A673 (cell line): ENCODE results near the gene COMMD8. TPM values are rescaled to one million over a fixed set of nuclear protein-coding genes. Genes with fewer than 3 reads are reported as not detected.

Experiments used
- BruUV-seq: library from RNA; stranded (reverse); fragments of 400-500 nt; replicated peaks from 2 replicates; lab custom pipeline; 2021; lab: Mats Ljungman, UMichigan
- CTCF ChIA-PET: fragments of 300-600 bp; sonication (Branson Sonifier 250); formaldehyde crosslinking; loops from one replicate; lab custom pipeline; 2022; ENCODE audit warnings: antibody characterized with exemption; lab: Charles Lee
- POLR2A ChIA-PET: fragments of 300-600 bp; sonication (Branson Sonifier 250); formaldehyde crosslinking; loops from one replicate; lab custom pipeline; 2022; ENCODE audit warnings: antibody characterized with exemption; ENCODE audit not compliant: low non-redundant PET; lab: Charles Lee
- DNase-seq: peaks from one replicate; pipeline ENCODE4 v3.0.0-alpha.2; 2015; ENCODE audit warnings: low spot score
- H3K27ac ChIP-seq: fragments of 200-600 bp; sonication (generic); 2 replicates; pipeline ENCODE4 v1.5.1; 2016; ENCODE audit warnings: mixed run types, low read depth, mild to moderate bottlenecking, mixed read lengths, antibody characterized with exemption, low read length; ENCODE audit not compliant: poor library complexity, severe bottlenecking
- H3K27me3 ChIP-seq: fragments of 200-600 bp; sonication (generic); replicated peaks from 2 replicates; pipeline ENCODE4 v1.6.1; 2017; ENCODE audit warnings: mixed run types, low read depth, mild to moderate bottlenecking, mixed read lengths, antibody characterized with exemption, low read length; ENCODE audit not compliant: insufficient read depth, poor library complexity
- H3K36me3 ChIP-seq: fragments of 200-600 bp; sonication (generic); 2 replicates; pipeline ENCODE4 v1.6.1; 2016; ENCODE audit warnings: mixed run types, mild to moderate bottlenecking, mixed read lengths, antibody characterized with exemption, low read length; ENCODE audit not compliant: insufficient read depth, poor library complexity, severe bottlenecking
- H3K4me1 ChIP-seq: fragments of 200-600 bp; sonication (generic); 2 replicates; pipeline ENCODE4 v1.6.1; 2017; ENCODE audit warnings: mixed run types, mild to moderate bottlenecking, mixed read lengths, antibody characterized with exemption, low read length; ENCODE audit not compliant: insufficient read depth, poor library complexity, severe bottlenecking
- H3K4me3 ChIP-seq: fragments of 200-600 bp; sonication (generic); 2 replicates; pipeline ENCODE4 v1.5.1; 2016; ENCODE audit warnings: low read depth, mixed run types, mild to moderate bottlenecking, mixed read lengths, low read length; ENCODE audit not compliant: poor library complexity, severe bottlenecking
- H3K9me3 ChIP-seq: fragments of 200-600 bp; sonication (generic); 2 replicates; pipeline ENCODE4 v1.6.1; 2016; ENCODE audit warnings: mixed run types, low read depth, mild to moderate bottlenecking, mixed read lengths, antibody characterized with exemption, low read length; ENCODE audit not compliant: poor library complexity, severe bottlenecking
- EZH2 ChIP-seq: fragments of 200-600 bp; sonication (generic); IDR thresholded peaks from 2 replicates; pipeline ENCODE4 v1.6.1; 2017; ENCODE audit warnings: borderline replicate concordance, low read depth, mild to moderate bottlenecking, mixed read lengths, antibody characterized with exemption, low read length; ENCODE audit not compliant: poor library complexity, severe bottlenecking
- intact Hi-C: fragments of 100-400 bp; cut with micrococcal nuclease; formaldehyde crosslinking; loops from one replicate; pipeline ENCODE4 v1.10.0; 2022; ENCODE audit not compliant: unreplicated experiment
- total RNA-seq: library from RNA; stranded (reverse); gene quantifications from 2 replicates; pipeline ENCODE4 v1.2.3, GENCODE V29; 2021
- TF ChIP-seq, protein P1 (sequence below): fragments of 300-800, 200-600 bp; sonication (generic); conservative IDR thresholded peaks from 2 replicates; pipeline ENCODE4 v1.5.1; 2017; ENCODE audit warnings: low read depth, mild to moderate bottlenecking, antibody characterized with exemption, low read length, moderate library complexity, mixed read lengths

The COMMD8 gene
- total RNA-seq, 1 experiment from 2014 or later = 26.4 TPM

GRCh38 chr4:47474799-47475198 is 11.3 kb upstream of the COMMD8 start:
- intact Hi-C loops = no loop called here
- Histone ChIP-seq H3K4me3 (no peak overlapping the region), H3K36me3 (no peaks in the 10 kb centered on the region), H3K9me3 (no peaks in the 10 kb centered on the region), H3K27ac (no peak overlapping the region), H3K4me1 (no peaks in the 10 kb centered on the region), H3K27me3 (no peaks in the 10 kb centered on the region)
- no TSS peak for BruUV-seq
- no peak for DNase-seq
- TF ChIP-seq, protein P1, sequence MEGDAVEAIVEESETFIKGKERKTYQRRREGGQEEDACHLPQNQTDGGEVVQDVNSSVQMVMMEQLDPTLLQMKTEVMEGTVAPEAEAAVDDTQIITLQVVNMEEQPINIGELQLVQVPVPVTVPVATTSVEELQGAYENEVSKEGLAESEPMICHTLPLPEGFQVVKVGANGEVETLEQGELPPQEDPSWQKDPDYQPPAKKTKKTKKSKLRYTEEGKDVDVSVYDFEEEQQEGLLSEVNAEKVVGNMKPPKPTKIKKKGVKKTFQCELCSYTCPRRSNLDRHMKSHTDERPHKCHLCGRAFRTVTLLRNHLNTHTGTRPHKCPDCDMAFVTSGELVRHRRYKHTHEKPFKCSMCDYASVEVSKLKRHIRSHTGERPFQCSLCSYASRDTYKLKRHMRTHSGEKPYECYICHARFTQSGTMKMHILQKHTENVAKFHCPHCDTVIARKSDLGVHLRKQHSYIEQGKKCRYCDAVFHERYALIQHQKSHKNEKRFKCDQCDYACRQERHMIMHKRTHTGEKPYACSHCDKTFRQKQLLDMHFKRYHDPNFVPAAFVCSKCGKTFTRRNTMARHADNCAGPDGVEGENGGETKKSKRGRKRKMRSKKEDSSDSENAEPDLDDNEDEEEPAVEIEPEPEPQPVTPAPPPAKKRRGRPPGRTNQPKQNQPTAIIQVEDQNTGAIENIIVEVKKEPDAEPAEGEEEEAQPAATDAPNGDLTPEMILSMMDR = no peak
- TF ChIP-seq EZH2 = no peak
- POLR2A ChIA-PET = no interaction called here
- CTCF ChIA-PET = no interaction called here

- Histone ChIP-seq H3K27ac (no peak overlapping the region), H3K4me1 (no peaks in the 10 kb centered on the region), H3K27me3 (no peaks in the 10 kb centered on the region), H3K4me3 (no peak overlapping the region), H3K36me3 (no peaks in the 10 kb centered on the region), H3K9me3 (no peaks in the 10 kb centered on the region)
- BruUV-seq = no TSS peak
- DNase-seq = no peak
- TF ChIP-seq, protein P1 = no peak
- TF ChIP-seq EZH2 = no peak
- ChIA-PET POLR2A (no interaction called here), CTCF (no interaction called here)
- intact Hi-C loops = no loop called here
Measured at GRCh38 chr4:47473141-47473750, 9.7 kb upstream of the COMMD8 start.

DNA sequence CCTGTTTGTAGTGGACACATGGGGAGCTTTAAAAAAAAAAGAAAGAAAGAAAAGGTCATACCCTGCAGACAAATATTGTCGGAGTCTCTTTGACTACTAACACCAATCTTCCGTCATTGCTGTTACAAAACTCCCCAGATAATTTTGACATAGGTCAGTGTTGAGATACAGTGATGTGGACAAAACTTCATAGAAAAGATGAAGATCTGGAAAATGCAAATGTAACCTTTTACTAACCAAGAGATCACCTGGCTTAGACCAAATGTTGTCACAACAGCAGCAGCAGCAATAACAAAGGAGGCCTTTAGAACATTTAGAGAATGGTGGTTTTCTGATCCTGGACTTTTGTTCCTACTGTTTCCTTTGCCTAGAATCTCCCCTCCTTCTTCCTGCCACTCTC is 8.1 kb upstream of the COMMD8 start:
- Histone ChIP-seq H3K9me3 (no peaks in the 10 kb centered on the region), H3K4me3 (no peak overlapping the region), H3K36me3 (no peaks in the 10 kb centered on the region), H3K27ac (no peak overlapping the region), H3K4me1 (no peaks in the 10 kb centered on the region), H3K27me3 (no peaks in the 10 kb centered on the region)
- DNase-seq = no peak
- no TSS peak for BruUV-seq
- TF ChIP-seq, protein P1 = no peak
- ChIA-PET POLR2A (no interaction called here), CTCF (no interaction called here)
- intact Hi-C loops = no loop called here
